Breast epithelium (tissue), 4 donors: ENCODE results near the gene DEDD2. TPM values are rescaled to one million over a fixed set of nuclear protein-coding genes. Genes with fewer than 3 reads are reported as not detected.

Experiments used
- DNase-seq, 2 donors: peaks; one replicate each; pipeline ENCODE4 v3.0.0-alpha.2; 2019; ENCODE audit warnings: low spot score in 2 of 2
- H3K27ac ChIP-seq, 2 donors: fragments of 200-600 bp; sonication (generic) in 1 of 2; one replicate each; pipeline ENCODE4 v1.5.1; 2016 to 2019; ENCODE audit warnings: mild to moderate bottlenecking in 1 of 2
- H3K27me3 ChIP-seq, 2 donors: fragments of 200-600 bp; sonication (generic) in 1 of 2; one replicate each; pipeline versions ENCODE4 v1.5.1 to v1.6.0; 2017 to 2019; ENCODE audit warnings: control low read depth in 1 of 2, mild to moderate bottlenecking in 1 of 2
- H3K36me3 ChIP-seq: fragments of 200-600 bp; one replicate; pipeline ENCODE4 v1.5.1; 2019
- H3K4me1 ChIP-seq, 2 donors: fragments of 200-600 bp; sonication (generic); one replicate each; pipeline ENCODE4 v1.5.1; 2016 to 2019; ENCODE audit warnings: control low read depth in 1 of 2
- H3K4me3 ChIP-seq, 3 donors: fragments of 200-600 bp; sonication (generic); 1 replicate in 2 of 3; 2 replicates in 1 of 3; pipeline ENCODE4 v1.5.1; 2016 to 2019; ENCODE audit warnings: mild to moderate bottlenecking in 3 of 3, moderate library complexity in 2 of 3
- H3K9me3 ChIP-seq, 2 donors: fragments of 200-600 bp; sonication (generic) in 1 of 2; one replicate each; pipeline ENCODE4 v1.5.1; 2016 to 2019; ENCODE audit warnings: control low read depth in 1 of 2
- POLR2A ChIP-seq: fragments of 450-650 bp; IDR thresholded peaks from one replicate; pipeline ENCODE4 v1.6.1; 2016; ENCODE audit warnings: antibody characterized with exemption, mild to moderate bottlenecking, moderate library complexity
- POLR2AphosphoS5 ChIP-seq, 3 donors: sonication (generic); formaldehyde crosslinking; IDR thresholded peaks; one replicate each; pipeline ENCODE4 v1.6.1; 2017; ENCODE audit warnings: antibody characterized with exemption in 3 of 3
- intact Hi-C: fragments of 100-400 bp; cut with DNase I; formaldehyde crosslinking; loops from one replicate; pipeline ENCODE4 v1.15.1; 2023; ENCODE audit warnings: low total_unique reads
- total RNA-seq, 3 donors: library from RNA; depleted of rRNA; stranded (reverse); fragments of >200 nt; gene quantifications; one replicate each; pipeline ENCODE4 v1.1.0, GENCODE V29; 2016
- TF ChIP-seq, protein P1 (sequence below), 3 donors: fragments of 450-650 bp; IDR thresholded peaks; one replicate each; pipeline ENCODE4 v1.5.1; 2016 to 2017; ENCODE audit warnings: antibody characterized with exemption in 3 of 3, mild to moderate bottlenecking in 3 of 3, moderate library complexity in 3 of 3

Gene DEDD2
- total RNA-seq, 3 donors from 2014 or later, result 31.4 to 64.0 (median 37.0) TPM

DNA sequence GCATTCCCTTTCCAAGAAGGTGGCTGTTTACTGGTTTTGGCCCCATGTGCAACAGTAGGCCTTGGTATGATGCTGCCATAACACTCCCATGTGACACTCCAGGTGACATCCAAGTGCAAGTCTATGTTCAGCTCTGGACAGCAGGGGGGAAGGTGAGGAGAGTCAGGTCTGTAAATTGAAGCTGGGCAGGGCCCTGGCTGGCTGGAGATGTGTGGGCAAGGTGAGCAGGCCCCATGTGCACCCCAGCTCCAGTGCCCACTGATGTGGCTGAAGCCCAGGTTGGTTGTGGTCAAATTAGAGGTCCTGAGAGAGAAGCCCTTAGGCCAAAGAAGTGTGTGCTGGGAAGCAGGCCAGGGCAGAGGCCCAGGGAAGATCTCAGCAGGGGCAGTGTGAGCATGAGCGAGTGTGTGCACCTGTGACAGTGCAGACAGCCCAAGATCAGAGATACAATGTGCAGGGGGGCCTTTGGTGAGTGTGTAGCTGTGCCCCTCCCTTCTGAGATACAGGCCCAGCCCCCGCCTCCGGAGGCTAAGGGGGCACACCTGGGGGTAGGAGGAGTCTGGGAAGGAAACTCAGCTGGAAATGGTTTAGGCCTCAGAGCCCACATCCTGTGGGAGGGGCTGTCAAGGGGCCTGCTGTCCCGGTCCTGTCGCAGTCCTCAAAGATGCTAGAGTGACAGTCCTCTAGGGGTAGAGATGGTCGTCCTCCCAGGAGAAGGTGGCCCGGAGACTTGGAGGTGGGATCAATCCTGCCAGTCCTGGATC is 18.6 kb downstream of the DEDD2 start:
- no peaks in the 10 kb centered on the region for H3K27me3 ChIP-seq
- peak overlapping the region in 1 of 3 donors; percentile 40 for H3K4me3 ChIP-seq
- no peaks in the 10 kb centered on the region for H3K36me3 ChIP-seq
- intact Hi-C loops, result no loop called here
- no peak for TF ChIP-seq POLR2A
- no peak for TF ChIP-seq POLR2AphosphoS5 (IDR thresholded peaks at IDR 0.05)
- TF ChIP-seq, protein P1, sequence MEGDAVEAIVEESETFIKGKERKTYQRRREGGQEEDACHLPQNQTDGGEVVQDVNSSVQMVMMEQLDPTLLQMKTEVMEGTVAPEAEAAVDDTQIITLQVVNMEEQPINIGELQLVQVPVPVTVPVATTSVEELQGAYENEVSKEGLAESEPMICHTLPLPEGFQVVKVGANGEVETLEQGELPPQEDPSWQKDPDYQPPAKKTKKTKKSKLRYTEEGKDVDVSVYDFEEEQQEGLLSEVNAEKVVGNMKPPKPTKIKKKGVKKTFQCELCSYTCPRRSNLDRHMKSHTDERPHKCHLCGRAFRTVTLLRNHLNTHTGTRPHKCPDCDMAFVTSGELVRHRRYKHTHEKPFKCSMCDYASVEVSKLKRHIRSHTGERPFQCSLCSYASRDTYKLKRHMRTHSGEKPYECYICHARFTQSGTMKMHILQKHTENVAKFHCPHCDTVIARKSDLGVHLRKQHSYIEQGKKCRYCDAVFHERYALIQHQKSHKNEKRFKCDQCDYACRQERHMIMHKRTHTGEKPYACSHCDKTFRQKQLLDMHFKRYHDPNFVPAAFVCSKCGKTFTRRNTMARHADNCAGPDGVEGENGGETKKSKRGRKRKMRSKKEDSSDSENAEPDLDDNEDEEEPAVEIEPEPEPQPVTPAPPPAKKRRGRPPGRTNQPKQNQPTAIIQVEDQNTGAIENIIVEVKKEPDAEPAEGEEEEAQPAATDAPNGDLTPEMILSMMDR (IDR thresholded peaks at IDR 0.05), result no peak
- H3K9me3 ChIP-seq, result no peaks in the 10 kb centered on the region
- DNase-seq, result no peak
- H3K4me1 ChIP-seq, result no peaks in the 10 kb centered on the region
- peak overlapping the region; percentile 45 to 68 for H3K27ac ChIP-seq

DNA sequence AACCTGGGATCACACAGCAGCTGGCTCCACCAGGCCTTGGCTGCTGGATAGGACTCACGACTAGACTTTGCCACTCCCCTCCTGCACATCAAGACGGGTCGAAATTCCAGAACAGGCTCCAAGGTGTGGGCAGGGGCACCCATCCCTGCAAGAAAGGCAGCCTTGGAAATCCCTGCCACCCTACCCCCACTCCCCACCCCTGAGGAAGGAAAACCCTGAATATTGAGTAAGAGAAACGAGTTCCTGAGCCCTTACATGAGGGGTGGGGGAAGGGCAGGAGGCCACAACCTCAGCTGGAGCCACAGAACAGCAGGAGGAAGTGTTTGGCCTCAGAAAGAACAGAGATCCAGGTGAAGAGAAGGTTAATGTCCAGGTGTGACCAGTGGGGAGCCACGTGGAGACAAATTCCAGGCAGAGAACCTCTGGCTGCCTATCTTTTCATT is 20.1 kb downstream of the DEDD2 start:
- intact Hi-C loops, result no loop called here
- TF ChIP-seq, protein P1 (IDR thresholded peaks at IDR 0.05), result no peak
- TF ChIP-seq POLR2A (no peak), POLR2AphosphoS5 (IDR thresholded peaks at IDR 0.05) (no peak)
- H3K9me3 ChIP-seq, result peaks cover 0 to 5% of the 10 kb centered on the region in 2 donors
- H3K27ac ChIP-seq, result no peak overlapping the region
- no peaks in the 10 kb centered on the region for H3K4me1 ChIP-seq
- no peaks in the 10 kb centered on the region for H3K27me3 ChIP-seq
- DNase-seq, result no peak
- H3K4me3 ChIP-seq, result no peak overlapping the region
- no peaks in the 10 kb centered on the region for H3K36me3 ChIP-seq

DNA sequence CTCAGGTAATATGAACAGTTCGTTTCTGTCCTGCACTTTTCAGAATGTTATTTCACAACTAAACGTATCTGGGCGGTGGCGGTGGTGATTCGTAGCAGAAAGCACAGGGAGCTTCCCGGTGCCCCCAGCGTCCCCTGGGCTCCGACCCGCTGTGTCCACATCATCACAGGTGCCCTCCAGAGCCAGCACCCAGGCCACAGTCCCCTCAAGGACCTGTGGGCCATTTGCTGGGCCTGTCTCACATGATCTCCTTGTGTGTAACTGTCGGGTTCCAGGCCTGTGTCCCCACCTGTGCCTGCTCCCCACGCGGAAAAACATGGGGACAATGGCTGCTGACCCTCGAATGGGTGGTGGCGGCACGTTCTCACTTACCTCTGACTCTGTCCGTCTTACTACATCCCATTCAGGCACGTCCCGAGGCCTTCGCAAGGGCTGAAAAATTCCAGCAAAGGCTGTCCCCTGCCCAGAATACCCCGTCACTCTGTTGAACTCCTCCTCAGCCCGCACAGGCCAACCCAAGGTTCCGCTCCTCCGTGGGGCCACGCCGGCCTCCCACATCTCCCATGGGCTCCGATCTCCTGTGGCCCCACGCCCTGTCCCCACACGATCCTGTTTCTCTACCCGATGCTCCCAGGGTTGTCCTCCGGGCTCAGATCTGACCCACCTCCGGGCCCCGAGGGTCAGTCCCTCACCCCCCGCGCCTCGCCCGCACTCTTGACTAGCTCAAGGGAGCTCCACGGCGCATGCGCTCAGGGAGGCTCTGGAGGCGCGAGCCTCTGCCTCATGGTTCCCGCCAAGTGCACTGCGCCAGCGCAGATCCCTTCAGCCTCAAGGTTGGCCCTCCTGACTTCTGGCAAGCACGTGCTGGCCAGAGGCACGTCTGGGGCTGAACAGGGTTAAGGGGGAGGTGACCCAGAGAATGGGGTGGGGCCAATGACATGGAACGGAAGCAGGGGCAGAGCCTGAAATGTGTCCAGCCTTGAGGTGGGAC is 21.2 kb downstream of the DEDD2 start:
- Histone ChIP-seq H3K36me3 (no peaks in the 10 kb centered on the region), H3K27me3 (no peaks in the 10 kb centered on the region), H3K9me3 (peaks cover 0 to 5% of the 10 kb centered on the region in 2 donors), H3K27ac (no peak overlapping the region), H3K4me3 (no peak overlapping the region), H3K4me1 (no peaks in the 10 kb centered on the region)
- intact Hi-C loops, result no loop called here
- TF ChIP-seq POLR2AphosphoS5 (IDR thresholded peaks at IDR 0.05), result no peak
- no peak for TF ChIP-seq POLR2A
- TF ChIP-seq, protein P1 (IDR thresholded peaks at IDR 0.05), result no peak
- DNase-seq, result no peak

DNA sequence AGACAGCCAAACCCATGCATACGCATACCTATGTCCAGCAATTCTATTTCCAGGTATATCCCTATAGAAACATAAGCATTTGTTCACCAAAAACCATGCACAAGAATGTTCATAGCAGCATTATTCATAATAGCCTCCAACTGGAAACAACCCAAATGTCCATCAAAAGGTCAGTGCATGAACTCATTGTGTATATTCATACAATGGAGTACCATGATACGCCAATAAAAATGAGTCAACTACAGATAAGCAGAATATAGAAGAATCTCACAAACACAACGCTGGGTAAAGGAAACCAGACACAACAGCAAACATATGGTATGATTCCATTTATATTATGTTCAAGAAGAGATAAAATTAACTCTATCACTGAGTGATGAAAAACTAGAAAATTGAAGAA is 23.8 kb downstream of the DEDD2 start:
- Histone ChIP-seq H3K27ac (no peak overlapping the region), H3K27me3 (no peaks in the 10 kb centered on the region), H3K36me3 (no peaks in the 10 kb centered on the region), H3K9me3 (peaks cover 0 to 5% of the 10 kb centered on the region in 2 donors), H3K4me3 (no peak overlapping the region), H3K4me1 (no peaks in the 10 kb centered on the region)
- no peak for DNase-seq
- intact Hi-C loops, result no loop called here
- TF ChIP-seq POLR2AphosphoS5 (IDR thresholded peaks at IDR 0.05), result no peak
- TF ChIP-seq, protein P1 (IDR thresholded peaks at IDR 0.05), result no peak
